GM21825 (cell line): ENCODE data around the gene STK38L.

Experiments
- ATAC-seq: cut with Tn5 transposase; IDR thresholded peaks from one replicate; pipeline ENCODE4 v1.9.1; 2021; ENCODE audit warnings: mild to moderate bottlenecking, moderate library complexity; ENCODE audit not compliant: unreplicated experiment

The STK38L gene

DNA sequence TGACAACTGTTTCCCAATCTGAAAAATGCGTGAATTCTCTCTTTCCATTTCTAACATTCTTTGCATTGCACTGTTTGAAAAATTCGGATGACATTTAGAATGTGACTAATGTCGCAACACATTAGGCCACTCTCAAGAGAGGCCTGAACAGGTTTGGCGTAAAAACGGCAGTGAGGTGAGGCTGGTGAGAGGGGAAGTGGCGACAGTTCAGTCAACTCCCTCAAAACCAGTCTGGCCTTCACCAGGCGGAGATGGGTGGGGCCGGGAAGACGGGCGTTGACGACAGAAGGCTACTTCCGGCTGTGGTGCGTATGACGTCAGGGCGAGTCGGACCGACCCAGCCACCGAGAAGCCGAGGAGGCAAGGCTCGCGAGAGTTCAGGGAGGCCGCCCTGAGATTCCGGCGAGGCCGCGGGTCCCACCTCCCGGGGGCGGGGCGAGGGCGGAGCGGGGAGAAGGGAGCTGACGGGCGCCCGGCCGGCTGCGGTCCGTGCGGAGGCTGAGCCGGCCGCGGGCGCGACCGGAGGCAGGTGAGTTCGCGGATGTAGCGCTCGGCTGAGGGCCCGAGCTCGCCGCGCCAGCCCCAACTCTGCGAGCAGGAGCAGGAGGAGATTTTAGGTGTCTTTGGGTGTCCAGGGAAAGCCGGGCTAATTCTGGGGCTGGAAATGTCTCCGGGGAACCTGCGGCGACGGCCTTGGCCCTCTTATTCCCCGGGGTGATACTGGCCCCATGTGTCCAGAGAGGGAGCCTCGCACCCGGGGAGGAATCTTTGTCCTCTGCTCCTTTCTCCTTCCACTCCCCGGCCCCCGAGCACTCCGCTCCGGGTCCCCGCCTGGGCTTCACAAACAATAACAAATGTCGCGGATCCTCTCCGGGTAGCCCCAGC is at the start of gene STK38L:
Gene STK38L, plus strand, starts transcription at position 483 of the 885 bp plus-strand sequence. CDS start 53,435 bp downstream, outside the sequence.
- ATAC-seq: peak; percentile 94

DNA sequence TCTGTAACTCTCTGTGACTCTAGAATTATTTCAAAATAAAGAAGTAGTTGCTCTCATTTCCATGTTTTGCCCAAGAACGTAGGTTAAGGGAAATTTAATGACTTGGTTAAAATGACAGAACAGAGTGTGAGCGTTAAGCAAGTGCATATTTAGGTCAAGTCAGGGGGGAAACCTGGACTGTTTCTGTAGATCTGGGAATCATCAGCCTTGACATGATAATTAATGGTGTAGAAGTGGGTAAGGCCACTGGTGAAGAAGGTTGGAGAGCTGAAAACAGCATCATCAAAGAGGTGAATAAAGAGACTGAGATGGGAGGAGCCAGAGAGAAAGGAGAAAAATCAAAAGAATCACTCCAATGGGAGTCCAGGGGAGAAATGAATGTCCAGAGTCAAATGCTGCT is 49.4 kb upstream of the STK38L start:
- no peak for ATAC-seq

DNA sequence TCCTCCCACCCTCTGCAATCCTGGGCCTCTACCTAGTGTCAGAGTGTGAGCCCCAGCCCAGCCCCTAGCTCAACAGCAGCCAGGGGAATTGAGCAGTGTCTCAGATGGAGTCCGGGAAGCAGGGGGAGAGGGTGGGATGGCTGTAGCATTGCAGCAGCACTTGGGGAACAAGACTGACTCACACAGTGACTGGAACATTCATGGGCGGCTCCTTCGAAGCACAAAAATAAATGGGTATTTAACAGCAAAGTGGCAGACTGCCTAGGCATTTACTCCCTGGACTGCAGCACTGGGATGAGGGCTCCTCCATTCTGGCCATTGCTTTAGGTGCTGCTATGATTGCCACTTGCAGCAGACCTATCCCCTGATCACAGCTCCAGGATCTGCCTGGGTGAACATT is 46.0 kb upstream of the STK38L start:
- ATAC-seq: no peak

DNA sequence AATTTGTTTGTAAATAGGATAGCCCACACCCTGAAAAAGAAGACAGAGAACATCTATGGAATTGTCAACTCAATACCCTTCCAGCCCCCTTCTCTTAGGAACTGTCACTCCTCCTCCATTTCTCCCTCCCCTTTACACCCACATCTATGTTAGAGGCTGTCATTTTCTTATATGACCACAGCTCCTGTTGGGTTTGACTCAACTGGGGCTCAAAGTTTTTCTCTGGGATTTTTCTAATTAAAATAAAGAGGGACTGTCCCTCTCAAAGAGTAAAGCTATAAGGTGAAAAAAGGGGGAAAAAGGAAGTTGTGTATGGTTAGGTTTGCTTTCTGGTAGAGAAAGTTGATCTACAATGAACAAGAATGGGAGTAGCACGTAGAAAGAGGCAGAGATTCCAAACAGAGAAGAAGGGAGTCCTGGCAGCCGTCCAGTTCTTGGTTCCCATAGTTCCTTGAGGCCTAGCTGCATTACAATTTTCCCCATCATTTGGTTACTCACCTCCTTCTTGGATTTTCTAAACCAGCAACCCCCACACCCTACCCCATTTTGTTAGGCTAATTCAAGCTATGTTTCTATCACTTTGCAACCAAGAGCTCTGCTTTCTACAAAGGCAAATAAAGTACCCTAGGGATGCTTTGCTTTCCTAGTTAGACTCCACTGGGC is 44.3 kb upstream of the STK38L start:
- no peak for ATAC-seq

DNA sequence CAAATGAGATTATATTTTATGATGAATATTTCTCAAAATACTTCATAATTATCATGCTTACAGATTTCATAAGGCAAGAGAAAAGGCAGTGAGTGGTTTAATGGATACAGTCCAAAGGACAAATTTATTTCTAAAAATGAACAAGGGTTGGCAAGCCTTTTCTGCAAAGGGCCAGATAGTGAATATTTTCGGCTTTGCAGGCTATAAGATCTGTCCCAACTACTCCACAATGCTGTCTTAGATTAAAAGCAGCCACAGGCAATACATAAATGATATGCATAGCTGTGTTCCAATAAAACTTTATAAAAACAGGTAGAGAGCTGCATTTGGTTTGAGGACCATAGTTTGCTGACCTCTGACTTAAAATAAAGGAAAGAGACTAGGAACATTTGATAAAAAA is 42.9 kb upstream of the STK38L start:
- ATAC-seq: no peak

DNA sequence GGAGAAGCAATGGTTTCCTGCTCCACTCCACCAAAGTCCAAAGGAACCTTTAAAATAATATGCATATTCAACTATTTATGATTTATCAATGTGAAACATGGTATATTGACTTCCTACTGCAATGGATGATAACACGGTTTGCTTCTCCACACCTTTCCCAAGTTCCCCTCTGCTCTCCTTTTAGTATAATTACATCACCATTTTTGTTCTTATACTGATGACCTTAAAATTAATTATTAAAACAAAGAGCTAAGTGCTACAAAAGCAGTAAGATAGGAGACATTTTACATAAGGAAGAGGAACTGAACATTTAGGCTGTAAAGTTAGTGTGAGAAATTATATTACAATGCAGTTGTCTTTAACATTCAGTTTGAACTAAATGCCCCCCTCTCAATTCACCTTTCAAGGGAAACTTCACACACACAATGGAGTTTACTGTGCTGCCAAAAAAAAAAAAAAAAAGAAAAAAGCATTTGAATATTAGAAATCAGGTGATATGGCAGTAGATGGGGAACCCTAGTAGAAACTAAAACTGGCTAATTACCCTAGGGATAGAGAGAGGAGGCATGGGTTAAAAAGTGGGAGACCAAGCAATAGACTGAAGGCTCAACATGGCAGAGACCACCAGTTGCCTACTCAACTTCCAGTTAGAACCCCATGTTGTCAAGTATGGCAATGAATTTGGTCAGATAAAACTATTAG is 37.1 kb upstream of the STK38L start:
- no peak for ATAC-seq

DNA sequence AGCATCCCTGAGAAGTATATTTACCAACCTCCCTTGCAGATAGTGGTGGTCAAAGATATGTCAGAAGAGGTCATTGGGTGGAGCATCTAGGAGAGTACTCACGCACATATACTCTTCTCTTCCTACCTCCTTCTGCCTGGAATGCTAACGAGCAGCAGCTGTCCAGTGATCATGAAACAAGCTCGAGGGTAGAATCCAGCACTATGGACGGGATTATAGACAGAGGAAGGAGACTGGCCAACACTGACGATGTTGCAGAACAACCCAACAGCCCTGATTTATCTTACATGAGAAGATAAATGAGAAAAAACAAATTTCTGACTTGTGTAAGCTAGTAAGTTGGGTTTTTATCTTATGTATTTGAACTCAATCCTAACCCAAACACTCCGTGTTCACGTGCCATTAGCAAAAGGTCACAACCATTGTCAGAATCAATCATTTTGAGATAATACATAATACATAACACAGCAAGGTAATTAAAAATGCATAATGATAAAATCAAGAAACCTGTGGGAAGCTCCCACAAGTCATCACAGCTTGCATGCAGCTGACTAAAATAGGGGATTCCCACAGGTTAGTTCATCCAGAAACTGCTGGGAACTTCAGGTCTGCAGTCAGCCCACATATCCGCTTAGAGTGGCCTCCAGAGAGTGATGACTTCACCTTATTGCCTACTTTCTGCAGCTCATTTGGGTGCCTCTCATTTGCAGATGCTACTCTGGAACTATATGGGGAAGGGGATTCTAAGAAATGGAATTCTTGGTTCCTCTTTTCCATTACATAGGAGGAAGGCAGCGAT is 36.3 kb upstream of the STK38L start:
- ATAC-seq: peak; percentile 88

DNA sequence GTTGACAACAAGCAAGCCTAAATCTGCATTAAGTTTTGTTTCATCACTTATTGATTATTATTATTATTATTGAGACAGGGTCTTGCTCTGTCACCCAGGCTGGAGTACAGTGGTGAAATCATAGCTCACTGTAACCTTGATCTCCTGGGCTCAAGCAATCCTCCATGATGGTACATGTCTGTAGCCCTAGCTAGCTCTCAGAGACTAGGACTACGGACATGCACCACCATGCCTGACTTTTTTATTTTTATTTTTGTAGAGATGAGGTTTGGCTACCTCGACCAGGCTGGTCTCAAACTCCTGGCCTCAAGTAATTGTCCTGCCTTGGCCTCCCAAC is 35.7 kb upstream of the STK38L start:
- ATAC-seq: peak; percentile 15

DNA sequence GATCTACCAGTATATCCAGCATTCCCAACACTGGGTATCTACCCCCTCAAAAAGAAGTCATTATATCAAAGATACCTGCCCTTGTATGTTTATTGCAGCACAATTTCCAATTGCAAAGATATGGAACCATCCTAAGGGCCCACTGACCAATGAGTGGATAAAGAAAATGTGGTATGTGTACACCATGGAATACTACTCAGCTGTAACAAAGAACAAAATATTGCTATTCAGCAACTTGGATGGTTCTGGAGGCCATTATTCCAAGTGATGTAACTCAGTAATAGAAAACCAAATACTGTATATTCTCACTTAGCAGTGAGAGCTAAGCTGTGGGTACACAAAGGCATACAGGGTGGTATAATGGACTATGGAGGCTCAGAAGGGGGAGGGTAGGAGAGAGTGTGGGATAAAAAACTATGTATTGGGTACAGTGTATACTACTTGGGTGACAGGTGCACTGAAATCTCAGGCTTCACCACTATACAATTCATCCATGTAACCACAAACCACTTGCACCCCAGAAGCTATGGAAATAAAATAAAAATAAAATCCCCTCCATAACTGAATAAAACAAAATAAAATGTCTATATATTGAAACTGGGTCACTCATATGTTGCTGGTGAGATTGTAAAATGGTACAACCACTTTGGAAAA is 34.7 kb upstream of the STK38L start:
- no peak for ATAC-seq

DNA sequence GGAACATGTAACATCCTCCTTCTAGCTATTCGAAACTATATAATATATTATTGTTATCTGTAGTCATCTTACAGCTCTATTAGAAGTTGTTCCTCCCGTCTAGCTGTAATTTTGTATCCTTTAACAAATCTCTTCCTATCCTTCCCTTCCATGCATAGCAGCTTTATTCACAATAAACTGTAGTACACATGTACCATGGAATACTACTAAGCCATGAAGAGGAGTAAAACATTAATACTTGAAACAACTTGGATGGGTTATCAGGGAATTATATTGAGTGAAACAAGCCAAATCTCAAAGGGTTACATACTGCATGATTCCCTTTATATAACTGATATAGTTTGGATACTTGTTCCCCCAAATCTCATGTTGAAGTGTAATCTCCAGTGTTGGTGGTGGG is 33.9 kb upstream of the STK38L start:
- ATAC-seq: no peak

DNA sequence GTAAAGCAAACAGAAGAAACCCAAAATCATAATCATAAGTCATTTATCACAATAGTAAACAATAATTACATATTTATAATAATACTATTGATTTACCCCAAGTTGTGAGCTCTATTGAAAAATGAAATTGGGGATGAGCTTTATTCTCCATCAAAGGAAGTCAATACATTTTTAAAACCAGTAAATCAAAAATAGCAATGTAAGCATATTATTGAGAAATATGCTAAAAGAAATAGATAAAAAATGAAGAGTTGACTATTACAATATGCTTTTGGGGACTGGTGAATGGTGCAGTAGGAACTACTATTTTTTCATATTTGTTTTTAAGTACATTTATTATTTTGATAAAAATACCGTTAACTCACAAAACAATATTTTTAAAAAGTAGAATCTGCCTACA is 31.2 kb upstream of the STK38L start:
- no peak for ATAC-seq

DNA sequence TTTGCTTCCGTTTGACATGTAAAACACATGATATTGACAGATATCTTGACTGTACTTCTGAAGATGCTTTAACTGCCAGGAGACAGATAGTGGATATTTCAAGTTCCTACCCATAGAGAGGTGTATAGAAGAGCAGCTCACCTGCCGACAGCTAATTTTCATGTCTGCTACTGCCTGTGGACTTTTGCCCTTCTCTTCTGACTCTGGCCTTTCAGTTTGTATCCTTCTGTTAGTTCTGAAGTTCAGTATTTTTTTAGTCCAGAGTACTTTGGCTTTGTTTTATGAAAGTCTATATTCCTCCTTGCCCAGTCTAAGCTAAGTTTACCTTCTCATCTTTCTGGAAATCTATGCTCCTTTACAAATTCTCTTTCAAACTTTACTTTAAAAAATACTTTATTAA is 30.8 kb upstream of the STK38L start:
- ATAC-seq: no peak

DNA sequence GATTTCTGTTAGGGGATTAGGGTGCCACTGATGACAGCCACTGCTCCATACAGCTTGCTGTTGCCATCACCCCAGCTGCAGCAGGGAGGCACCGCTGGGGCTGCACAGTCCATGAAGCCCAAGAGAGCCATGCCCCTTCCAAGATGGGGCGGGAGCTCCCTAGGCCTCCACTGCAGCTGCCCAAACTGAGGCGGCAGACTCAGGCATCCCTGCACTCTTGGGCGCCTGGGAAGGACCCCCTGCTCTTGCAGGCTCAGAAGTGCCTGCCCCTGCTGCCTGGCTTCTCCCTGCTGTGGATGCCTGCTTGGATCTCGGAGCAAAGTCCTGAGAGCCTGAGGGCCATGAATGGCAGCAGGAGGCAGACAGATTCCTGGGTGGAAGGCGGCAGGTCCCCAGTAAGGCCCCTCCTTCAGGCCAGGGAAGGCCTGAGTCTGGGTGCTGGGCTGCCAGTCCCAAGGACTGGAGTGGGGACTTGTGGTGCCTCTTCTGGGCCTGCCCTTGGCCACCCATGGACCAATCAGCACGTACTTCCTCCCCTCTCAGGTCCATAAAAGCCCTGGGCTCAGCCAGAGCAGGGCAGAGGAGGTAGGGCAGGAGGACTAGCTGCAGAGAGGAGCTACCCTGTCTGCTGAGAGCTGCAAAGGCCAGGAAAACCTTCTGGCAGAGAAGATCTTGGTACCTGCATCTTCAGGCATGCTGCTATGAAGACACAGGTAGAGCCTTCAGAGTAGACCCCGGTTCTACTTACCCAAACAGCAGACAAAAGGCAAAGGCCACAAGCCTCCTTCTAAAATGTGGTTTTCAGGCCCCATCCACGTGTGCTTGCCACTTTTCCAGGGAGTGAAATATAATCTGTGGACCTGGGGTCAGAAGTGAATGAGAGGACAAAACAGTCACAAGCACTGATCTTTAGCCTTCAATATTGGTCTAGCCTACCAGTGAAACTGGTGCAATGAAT is 30.0 kb upstream of the STK38L start:
- no peak for ATAC-seq

DNA sequence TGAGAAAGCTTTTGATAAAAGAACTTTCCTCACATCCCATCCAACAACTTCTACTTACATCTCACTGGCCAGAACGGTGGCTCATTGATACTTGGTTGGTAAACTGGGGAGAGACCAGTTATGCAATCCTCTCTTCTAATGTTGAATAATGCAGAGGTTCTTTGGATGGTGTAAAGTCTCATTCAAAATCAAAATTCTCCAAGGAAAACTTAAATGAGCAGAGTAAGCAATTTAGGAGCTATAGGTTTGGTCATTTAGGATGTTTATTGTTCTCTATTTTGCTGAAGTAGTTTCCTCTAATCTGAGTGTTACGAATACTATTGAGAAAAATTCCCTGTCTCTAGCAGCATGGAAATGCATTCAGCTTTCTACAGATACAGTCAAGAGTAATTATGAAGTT is 26.5 kb upstream of the STK38L start:
- no peak for ATAC-seq

DNA sequence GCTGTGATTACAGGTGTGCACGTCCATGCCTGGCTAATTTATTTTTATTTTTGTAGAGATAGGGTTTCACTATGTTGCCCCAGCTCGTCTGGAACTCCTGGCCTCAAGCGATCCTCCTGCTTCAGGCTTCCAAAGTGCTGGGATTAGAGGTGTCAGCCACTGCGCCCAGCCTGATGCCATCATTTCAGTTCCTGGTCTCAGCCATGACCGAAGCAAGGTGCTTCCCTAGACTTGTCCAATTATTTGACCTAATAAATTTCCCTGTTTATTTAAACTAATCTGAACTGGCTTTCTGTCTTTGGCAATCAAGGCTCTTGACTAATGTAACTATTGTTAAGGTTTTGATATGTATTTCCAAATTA is 24.4 kb upstream of the STK38L start:
- no peak for ATAC-seq

DNA sequence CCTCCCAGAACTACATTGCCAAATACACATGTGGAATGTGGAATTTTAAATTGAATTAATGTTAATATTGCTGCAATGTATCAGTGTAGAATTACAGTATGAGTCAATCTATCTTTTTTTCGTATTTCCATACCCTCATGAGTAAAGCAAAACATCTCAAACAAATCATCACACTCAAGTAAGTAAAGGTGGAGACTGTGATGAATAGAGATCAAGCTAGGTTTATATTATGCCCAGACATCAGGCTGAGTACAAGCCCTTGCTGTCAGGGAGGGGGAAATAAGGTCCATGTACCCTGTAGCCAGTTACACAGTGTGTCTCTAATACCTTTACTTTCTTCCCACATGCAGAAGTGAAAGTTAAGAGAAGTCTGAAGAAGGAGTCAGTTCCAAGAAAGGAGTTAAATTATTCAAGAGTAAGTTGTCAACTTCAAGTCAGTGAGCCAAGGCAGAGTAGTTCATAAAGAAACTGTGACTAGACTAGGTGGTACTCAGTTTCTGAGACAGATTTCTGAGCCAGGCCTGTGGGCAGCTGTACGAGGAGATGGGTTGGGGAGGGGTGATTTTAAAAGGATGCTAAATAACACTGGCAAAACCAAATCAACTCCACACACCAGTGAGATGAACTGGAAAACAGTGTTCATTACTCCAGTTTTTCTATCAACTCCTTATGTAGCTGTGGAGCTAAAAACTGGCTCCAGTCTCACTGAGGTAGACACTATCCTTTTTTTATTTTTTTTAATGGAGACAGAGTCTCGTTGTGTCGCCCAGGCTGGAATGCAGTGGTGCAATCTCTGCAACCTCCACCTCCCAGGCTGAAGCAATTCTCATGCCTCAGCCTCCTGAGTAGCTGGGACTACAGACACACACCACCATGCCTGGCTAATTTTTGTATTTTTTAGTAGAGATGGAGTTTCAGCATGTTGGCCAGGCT is 23.8 kb upstream of the STK38L start:
- peak; percentile 72 for ATAC-seq

DNA sequence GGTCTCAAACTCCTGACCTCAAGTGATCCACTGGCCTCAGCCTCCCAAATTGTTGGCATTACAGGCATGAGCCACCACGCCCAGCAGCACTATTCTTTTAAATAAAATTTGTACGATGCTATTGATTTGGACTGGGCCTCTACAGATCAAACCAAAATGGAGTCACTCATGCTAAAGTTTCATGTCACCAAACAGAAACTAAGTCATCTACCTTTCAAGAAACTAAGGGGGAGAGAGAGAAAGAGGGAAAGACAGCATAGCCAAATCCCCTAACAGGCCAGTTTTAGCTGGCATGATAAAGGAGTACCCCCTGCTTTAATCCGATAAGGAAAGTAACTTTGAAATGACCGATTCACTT is 23.1 kb upstream of the STK38L start:
- no peak for ATAC-seq

DNA sequence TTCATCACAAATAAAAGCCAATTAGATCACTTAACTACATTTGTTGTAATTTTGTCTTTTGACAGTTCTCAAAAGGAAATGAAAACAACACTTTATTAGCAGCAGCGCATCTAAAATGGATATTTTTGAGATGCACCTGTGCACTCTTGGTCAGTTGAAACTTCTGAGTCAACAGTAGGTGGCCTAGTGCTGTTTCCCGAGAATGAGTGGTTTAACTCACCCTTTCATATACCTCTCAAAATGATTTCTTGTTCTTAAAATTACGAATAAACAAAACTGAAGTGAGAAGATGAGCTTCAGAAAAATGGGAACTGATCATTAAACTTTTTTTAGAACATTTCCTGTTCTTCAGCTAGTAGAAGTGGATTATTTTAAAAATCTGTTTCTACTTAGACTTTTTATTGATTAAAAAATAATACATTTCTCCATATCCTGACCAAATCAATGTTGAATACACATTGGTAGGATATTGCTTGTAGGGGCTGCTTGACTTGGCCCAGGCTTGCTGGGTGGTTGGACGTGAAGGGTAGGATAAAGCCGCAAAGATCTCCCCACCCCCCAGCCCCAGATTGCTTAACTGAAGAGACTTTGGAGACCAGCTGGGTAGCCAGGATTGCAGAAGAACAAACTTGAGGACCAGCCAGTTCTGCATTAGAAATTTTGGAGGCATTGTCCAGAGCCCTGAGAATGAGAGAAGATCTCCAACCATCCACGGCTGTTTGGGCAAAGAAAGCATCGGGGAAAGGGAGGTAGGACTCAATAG is 22.3 kb upstream of the STK38L start:
- peak; percentile 57 for ATAC-seq
